Uterus (tissue), 4 donors: ENCODE measurements around the gene C11orf52. TPM values are rescaled to one million over a fixed set of nuclear protein-coding genes. Genes with fewer than 3 reads are reported as not detected.
A peak's percentile ranks its signal among the peaks of the same experiment; 100 is the strongest.
"Not testable (repeated sequence)": the region's sequence is repeated elsewhere in the genome, so short reads cannot be mapped to it uniquely, and the experiment has no call there.

Source experiments
- DNase-seq, 2 donors: peaks; one replicate each; pipeline ENCODE4 v3.0.0-alpha.2; 2019 to 2020
- H3K27ac ChIP-seq, 2 donors: fragments of 200-600 bp; sonication (generic); 1 replicate in 1 of 2; 2 replicates in 1 of 2; pipeline ENCODE4 v1.5.1; 2016 to 2018
- H3K27me3 ChIP-seq, 2 donors: fragments of 200-600 bp; sonication (generic); one replicate each; pipeline ENCODE4 v1.5.1; 2018 to 2019; ENCODE audit warnings: control low read depth in 1 of 2
- H3K36me3 ChIP-seq, 2 donors: fragments of 200-600 bp; sonication (generic); one replicate each; pipeline ENCODE4 v1.5.1; 2019; ENCODE audit warnings: control low read depth in 1 of 2
- H3K4me1 ChIP-seq, 2 donors: fragments of 200-600 bp; sonication (generic); one replicate each; pipeline ENCODE4 v1.5.1; 2018 to 2019; ENCODE audit warnings: control low read depth in 1 of 2
- H3K4me3 ChIP-seq, 2 donors: fragments of 200-600 bp; sonication (generic); 1 replicate in 1 of 2; 2 replicates in 1 of 2; pipeline ENCODE4 v1.5.1; 2018 to 2019; ENCODE audit warnings: mild to moderate bottlenecking in 1 of 2
- H3K9me3 ChIP-seq, 2 donors: fragments of 200-600 bp; sonication (generic); one replicate each; pipeline ENCODE4 v1.5.1; 2019; ENCODE audit warnings: control low read depth in 1 of 2
- CTCF ChIP-seq, 4 experiments: fragments of 200-600 bp in 2 of 4; fragments of 450-650 bp in 2 of 4; sonication (generic) in 2 of 4; IDR thresholded peaks; one replicate each; pipeline ENCODE4 v1.5.1; 2016 to 2019; ENCODE audit warnings: antibody characterized with exemption in 4 of 4, mild to moderate bottlenecking in 2 of 4, moderate library complexity in 1 of 4
- POLR2A ChIP-seq, 2 donors: fragments of 450-650 bp; IDR thresholded peaks; one replicate each; pipeline ENCODE4 v1.6.1; 2016; ENCODE audit warnings: antibody characterized with exemption in 2 of 2, mild to moderate bottlenecking in 1 of 2, moderate library complexity in 1 of 2
- intact Hi-C: fragments of 100-400 bp; cut with DNase I; formaldehyde crosslinking; loops from one replicate; pipeline ENCODE4 v1.15.1; 2023; ENCODE audit warnings: low total_unique reads
- total RNA-seq, 4 donors: library from RNA; depleted of rRNA in 3 of 4; stranded (reverse); fragments of >200 nt in 3 of 4; gene quantifications; one replicate each; pipeline versions ENCODE4 v1.1.0 to v1.2.4, GENCODE V29; 2014 to 2023
- donor health status: DM: yes; HTN: yes; CAD: no.

Gene C11orf52
- total RNA-seq, 4 donors from 2014 or later, result 1.6 to 2.4 TPM; not detected in 2

- TF ChIP-seq CTCF (IDR thresholded peaks at IDR 0.05), result no peak
- no peak for TF ChIP-seq POLR2A (IDR thresholded peaks at IDR 0.05)
- peak in 1 of 2 donors; percentile 43 for DNase-seq
- Histone ChIP-seq H3K27me3 (no peaks in the 10 kb centered on the region), H3K9me3 (no peaks in the 10 kb centered on the region), H3K36me3 (no peaks in the 10 kb centered on the region), H3K27ac (peak overlapping the region; percentile 85 to 88), H3K4me3 (no peak overlapping the region), H3K4me1 (peaks cover 0 to 4% of the 10 kb centered on the region in 2 donors)
- intact Hi-C loops, result no loop called here
These were observed 7.2 kb downstream of the C11orf52 start for GRCh38 chr11:111925953-111926352.

GRCh38 chr11:111926505-111927391 is 8.0 kb downstream of the C11orf52 start:
- peak overlapping the region; percentile 27 to 37 for H3K4me3 ChIP-seq
- peaks cover 0 to 4% of the 10 kb centered on the region in 2 donors for H3K4me1 ChIP-seq
- no peaks in the 10 kb centered on the region for H3K27me3 ChIP-seq
- intact Hi-C loops, result no loop called here
- TF ChIP-seq CTCF (IDR thresholded peaks at IDR 0.05) (no peak), POLR2A (IDR thresholded peaks at IDR 0.05) (peak; percentile 62 to 80)
- no peaks in the 10 kb centered on the region for H3K36me3 ChIP-seq
- H3K9me3 ChIP-seq, result no peaks in the 10 kb centered on the region
- peak; percentile 96 to 97 for DNase-seq
- peak overlapping the region; percentile 85 to 88 for H3K27ac ChIP-seq

GRCh38 chr11:111930472-111930871 is 11.8 kb downstream of the C11orf52 start:
- DNase-seq, result no peak
- no peak overlapping the region for H3K27ac ChIP-seq
- intact Hi-C loops, result loop anchor here (10.0 kb wide), 1 partner anchor 56 kb away; the partner anchor contains the start of genes ALG9, CFAP68 and FDXACB1
- H3K9me3 ChIP-seq, result no peaks in the 10 kb centered on the region
- TF ChIP-seq POLR2A (IDR thresholded peaks at IDR 0.05), result no peak
- TF ChIP-seq CTCF (IDR thresholded peaks at IDR 0.05), result no peak
- no peaks in the 10 kb centered on the region for H3K27me3 ChIP-seq
- peaks cover 0 to 4% of the 10 kb centered on the region in 2 donors for H3K4me1 ChIP-seq
- no peaks in the 10 kb centered on the region for H3K36me3 ChIP-seq
- no peak overlapping the region for H3K4me3 ChIP-seq

- H3K36me3 ChIP-seq, result no peaks in the 10 kb centered on the region
- no peak overlapping the region for H3K27ac ChIP-seq
- peaks cover 0 to under 1% of the 10 kb centered on the region in 2 donors for H3K4me1 ChIP-seq
- intact Hi-C loops, result loop anchor here (10.0 kb wide), 1 partner anchor 58 kb away; the partner anchor contains the start of genes ALG9, CFAP68 and FDXACB1
- H3K4me3 ChIP-seq, result no peak overlapping the region
- H3K27me3 ChIP-seq, result no peaks in the 10 kb centered on the region
- no peak for TF ChIP-seq POLR2A (IDR thresholded peaks at IDR 0.05)
- TF ChIP-seq CTCF (IDR thresholded peaks at IDR 0.05), result no peak
- no peaks in the 10 kb centered on the region for H3K9me3 ChIP-seq
- no peak for DNase-seq
These were observed 13.9 kb downstream of the C11orf52 start for GRCh38 chr11:111932611-111932950.

GRCh38 chr11:111933176-111933575 is 14.5 kb downstream of the C11orf52 start:
- not testable (repeated sequence) for DNase-seq, H3K4me1 ChIP-seq, H3K36me3 ChIP-seq, H3K9me3 ChIP-seq, H3K27me3 ChIP-seq, H3K4me3 ChIP-seq, H3K27ac ChIP-seq
- intact Hi-C loops, result loop anchor here (10.0 kb wide), 1 partner anchor 58 kb away; the partner anchor contains the start of genes ALG9, CFAP68 and FDXACB1
